ENCODE measurements around the gene FHOD1.

DNA sequence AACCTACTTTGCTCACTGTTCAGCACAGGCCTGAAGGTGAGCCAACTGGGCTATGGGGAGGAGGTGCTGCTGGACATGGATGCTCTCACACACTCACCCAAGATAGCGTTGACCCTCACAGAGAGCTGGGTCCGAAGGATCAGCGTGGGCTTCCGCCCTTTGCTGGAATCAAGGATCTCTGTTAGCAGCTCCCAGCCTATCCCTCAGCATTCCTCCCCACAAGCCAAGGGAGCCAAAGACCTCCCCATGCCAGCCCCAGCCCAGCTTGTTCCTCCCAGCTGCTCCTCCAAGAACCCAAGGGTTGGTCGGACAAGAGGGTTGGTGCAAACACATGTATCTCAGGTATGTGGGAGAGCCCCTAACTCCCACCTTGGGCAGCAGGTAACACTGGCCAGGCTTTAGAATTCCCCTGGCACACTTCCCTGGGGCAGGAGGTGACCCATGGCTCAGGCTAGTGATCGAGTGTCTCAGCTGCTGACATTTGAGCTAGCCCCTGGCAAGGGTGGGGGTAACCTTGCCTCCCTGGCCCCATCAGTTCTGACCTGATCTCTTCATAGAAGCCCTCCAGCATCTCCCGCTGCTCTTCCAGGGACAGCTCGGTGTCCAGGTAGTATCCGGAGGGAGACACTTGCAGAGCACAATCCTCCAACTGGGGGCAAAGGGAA is 8.3 kb downstream of the FHOD1 start:
- TF ChIP-seq POLR2A (IDR thresholded peaks at IDR 0.05; ENCODE audit: low read depth, low read length): no peak
- TF ChIP-seq, protein P1, sequence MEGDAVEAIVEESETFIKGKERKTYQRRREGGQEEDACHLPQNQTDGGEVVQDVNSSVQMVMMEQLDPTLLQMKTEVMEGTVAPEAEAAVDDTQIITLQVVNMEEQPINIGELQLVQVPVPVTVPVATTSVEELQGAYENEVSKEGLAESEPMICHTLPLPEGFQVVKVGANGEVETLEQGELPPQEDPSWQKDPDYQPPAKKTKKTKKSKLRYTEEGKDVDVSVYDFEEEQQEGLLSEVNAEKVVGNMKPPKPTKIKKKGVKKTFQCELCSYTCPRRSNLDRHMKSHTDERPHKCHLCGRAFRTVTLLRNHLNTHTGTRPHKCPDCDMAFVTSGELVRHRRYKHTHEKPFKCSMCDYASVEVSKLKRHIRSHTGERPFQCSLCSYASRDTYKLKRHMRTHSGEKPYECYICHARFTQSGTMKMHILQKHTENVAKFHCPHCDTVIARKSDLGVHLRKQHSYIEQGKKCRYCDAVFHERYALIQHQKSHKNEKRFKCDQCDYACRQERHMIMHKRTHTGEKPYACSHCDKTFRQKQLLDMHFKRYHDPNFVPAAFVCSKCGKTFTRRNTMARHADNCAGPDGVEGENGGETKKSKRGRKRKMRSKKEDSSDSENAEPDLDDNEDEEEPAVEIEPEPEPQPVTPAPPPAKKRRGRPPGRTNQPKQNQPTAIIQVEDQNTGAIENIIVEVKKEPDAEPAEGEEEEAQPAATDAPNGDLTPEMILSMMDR (conservative IDR thresholded peaks at IDR 0.05; ENCODE audit: low read depth, low read length): no peak
- no peak for TF ChIP-seq FOS (IDR thresholded peaks at IDR 0.05; ENCODE audit: low read depth, low read length)
- TF ChIP-seq BHLHE40 (IDR thresholded peaks at IDR 0.05; ENCODE audit: low read depth, low read length): no peak
- no peak for TF ChIP-seq RAD21 (IDR thresholded peaks at IDR 0.05; ENCODE audit: low read length)
- no peak for TF ChIP-seq CEBPB (IDR thresholded peaks at IDR 0.05; ENCODE audit: low read depth, low read length)
- no peak for TF ChIP-seq RCOR1 (IDR thresholded peaks at IDR 0.05; ENCODE audit: insufficient replicate concordance, low read length)
- TF ChIP-seq MAFK (IDR thresholded peaks at IDR 0.05; ENCODE audit: low read depth, low read length): no peak
- no peak for TF ChIP-seq CHD1 (IDR thresholded peaks at IDR 0.05; ENCODE audit: low read depth, low read length)
- no peak for TF ChIP-seq ELK1 (IDR thresholded peaks at IDR 0.05; ENCODE audit: borderline replicate concordance, low read depth, low read length)
- TF ChIP-seq NFE2L2 (IDR thresholded peaks at IDR 0.05; ENCODE audit: low read depth, low read length): no peak
